HL-60/S4 (cell line): ENCODE results near the gene LRRC37A3.
"Not testable (repeated sequence)": the region's sequence is repeated elsewhere in the genome, so short reads cannot be mapped to it uniquely, and the experiment has no call there.

ENCODE experiments used
- in situ Hi-C: fragments of 300-500 bp; cut with MboI; formaldehyde crosslinking; loops from 2 replicates; pipeline ENCODE4 v1.14.3; 2022; ENCODE audit warnings: low sequenced_read_pairs

The LRRC37A3 gene

DNA sequence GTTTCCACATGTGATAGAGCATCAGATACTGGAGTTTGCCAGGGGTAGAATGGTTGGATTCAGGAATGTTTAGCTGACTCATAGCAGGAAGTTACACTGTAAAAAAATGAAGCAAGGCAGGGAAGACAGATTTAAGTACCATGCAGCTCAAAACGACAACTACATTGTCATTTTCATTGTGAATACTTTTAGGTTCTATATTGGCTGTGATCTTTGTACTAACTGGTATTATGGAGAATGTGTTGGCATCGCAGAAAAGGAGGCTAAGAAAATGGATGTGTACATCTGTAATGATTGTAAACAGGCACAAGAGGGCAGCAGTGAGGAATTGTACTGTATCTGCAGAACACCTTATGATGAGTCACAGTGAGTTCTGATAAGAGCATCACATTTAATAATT, 8.2 kb upstream of the LRRC37A3 start:
- in situ Hi-C loops, result not testable (repeated sequence)

- in situ Hi-C loops, result not testable (repeated sequence)
Measured at GRCh38 chr17:64926430-64926829, 7.2 kb upstream of the LRRC37A3 start.

DNA sequence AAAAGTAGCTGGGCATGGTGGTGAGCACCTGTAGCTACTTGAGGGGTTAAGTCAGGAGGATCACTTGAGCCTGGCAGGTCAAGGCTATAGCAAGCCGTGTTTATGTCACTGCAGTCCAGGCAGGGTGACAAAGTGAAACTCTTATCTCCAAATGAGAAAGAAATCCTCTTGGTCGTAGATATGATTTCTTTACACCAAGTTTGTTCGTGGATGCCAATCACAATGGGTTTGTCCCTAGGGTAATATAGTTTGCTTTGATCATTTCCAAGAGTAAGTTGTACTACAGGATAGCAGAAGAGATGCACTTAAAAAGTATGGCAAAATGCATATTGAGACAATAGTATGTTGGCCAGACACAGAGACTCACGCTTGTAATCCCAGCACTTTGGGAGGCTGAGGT, 6.0 kb upstream of the LRRC37A3 start:
- in situ Hi-C loops, result not testable (repeated sequence)

DNA sequence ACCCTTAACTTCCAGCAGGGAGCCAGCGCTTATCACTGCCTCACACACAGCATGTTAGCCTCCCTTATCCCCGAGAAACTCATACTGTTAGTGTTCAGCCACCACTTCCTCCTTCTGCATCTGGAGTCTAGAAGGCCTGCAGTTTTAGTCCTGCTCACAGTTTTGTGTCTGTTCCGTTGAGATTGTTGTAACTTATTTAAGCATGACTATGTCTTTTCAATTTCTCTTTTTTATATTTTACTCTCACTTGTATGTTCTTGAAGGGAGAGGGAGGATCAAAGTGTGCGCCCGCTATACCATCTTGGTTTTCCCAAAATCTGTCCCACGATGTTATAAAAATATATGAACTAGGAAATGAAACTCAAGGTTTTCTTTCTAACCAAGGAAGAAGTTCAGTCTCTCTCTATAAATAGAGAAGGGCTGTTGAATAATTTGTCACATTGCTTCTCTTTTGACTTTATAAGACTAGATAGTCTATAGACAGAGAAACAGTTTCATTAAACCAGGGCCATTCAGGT, 3.8 kb upstream of the LRRC37A3 start:
- in situ Hi-C loops, result not testable (repeated sequence)

GRCh38 chr17:64920419-64921172, 1.3 kb upstream of the LRRC37A3 start:
- in situ Hi-C loops, result no loop called here

GRCh38 chr17:64920026-64920418, 744 bp upstream of the LRRC37A3 start:
- in situ Hi-C loops, result no loop called here

GRCh38 chr17:64918842-64919288, 413 bp downstream of the LRRC37A3 start:
- in situ Hi-C loops, result not testable (repeated sequence)

GRCh38 chr17:64917540-64917939, 1.7 kb downstream of the LRRC37A3 start:
- in situ Hi-C loops, result not testable (repeated sequence)

GRCh38 chr17:64915244-64915643, 4.0 kb downstream of the LRRC37A3 start:
- in situ Hi-C loops, result not testable (repeated sequence)

DNA sequence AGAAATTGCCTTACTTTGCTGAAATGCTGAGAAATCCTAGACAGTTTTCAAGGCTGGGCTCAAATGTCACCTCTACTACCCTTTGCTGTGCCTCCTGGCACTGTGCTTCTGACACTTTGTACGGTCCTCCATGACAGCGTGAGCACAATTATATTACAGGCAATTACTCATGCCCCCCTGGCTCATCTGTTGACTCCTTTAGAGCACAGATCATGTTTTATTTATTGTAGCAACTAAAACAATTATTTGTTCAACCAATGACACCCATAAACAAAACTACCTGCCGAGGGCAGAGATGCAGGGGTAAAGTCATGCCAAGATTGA, 9.1 kb downstream of the LRRC37A3 start:
- in situ Hi-C loops, result not testable (repeated sequence)

- in situ Hi-C loops, result not testable (repeated sequence)
Measured at GRCh38 chr17:64909511-64910190, 9.6 kb downstream of the LRRC37A3 start.

DNA sequence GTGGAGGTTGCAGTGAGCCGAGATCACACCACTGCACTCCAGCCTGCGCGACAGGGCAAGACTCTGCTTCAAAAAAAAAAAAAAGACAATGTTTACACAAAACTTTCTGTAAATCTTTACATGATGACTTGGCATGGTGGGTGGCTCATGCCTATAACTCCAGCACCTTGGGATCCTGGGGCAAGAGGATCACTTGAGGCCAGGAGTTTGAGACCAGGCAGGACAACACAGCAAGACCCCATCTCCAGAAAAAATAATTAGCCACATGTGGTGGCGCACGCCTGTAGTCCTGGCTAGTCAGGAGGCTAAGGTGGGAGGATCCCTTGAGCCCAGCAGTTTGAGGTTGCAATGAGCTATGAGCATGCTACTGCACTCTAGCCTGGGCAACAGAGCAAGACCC, 15.2 kb downstream of the LRRC37A3 start:
- in situ Hi-C loops, result not testable (repeated sequence)

GRCh38 chr17:64897136-64897535, 22.1 kb downstream of the LRRC37A3 start:
- in situ Hi-C loops, result not testable (repeated sequence)

DNA sequence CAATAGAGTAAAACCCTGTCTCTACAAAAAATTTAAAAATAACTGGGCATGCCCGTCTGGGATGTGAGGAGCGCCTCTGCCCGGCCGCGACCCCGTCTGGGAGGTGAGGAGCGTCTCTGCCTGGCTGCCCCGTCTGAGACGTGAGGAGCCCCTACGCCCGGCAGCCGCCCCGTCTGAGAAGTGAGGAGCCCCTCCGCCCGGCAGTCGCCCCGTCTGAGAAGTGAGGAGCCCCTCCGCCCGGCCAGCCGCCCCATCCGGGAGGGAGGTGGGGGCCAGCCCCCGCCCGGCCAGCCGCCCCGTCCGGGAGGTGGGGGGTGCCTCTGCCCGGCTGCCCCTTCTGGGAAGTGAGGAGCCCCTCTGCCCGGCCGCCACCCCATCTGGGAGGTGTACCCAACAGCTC, 45.1 kb downstream of the LRRC37A3 start:
- in situ Hi-C loops, result not testable (repeated sequence)

DNA sequence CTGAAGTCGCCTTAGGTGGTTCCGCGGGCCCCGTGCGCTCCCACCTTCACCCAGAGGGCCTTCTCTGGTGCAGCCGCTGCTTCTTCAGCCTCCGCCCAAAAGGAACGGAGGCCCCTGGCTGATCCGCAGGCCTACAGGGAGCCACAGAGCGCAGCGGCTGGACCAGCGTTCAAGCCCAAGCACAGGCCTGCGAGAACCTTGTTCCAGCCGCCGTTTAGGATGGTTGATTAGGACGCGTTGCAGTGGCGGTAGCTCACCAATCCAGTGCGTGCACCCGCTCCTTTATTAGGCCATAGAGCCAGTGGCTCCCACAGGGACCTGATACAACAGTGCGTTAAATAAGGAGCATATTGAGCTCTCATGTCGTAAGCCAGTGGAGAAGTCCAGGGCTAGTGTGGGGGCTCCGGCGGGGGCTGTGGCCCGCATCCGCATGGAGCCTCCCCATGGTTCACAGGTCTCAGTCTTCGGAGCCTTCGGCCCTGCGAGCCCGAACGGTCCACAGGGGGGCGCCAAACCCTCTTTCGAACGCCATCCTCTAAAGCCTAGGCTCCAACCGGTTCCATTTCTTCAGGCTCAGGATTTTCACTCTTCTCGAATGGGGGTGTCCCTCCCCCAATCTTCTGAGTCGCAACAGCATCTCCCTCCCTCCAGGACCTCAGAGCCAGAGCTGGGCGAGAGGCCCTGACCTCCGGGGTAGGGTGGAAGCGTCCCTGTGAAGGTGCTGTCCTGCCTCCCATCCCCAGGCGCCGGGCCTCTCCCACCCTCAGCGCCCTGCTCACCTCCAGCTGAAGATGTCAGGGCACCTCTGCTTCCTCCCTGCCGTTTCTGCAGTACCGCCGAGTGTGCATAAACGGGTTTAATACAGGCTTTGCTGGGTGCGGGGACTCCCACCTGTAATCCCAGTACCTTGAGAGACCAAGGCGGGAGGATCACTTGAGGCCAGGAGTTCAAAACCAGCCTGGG, 71.5 kb downstream of the LRRC37A3 start:
- in situ Hi-C loops, result not testable (repeated sequence)

DNA sequence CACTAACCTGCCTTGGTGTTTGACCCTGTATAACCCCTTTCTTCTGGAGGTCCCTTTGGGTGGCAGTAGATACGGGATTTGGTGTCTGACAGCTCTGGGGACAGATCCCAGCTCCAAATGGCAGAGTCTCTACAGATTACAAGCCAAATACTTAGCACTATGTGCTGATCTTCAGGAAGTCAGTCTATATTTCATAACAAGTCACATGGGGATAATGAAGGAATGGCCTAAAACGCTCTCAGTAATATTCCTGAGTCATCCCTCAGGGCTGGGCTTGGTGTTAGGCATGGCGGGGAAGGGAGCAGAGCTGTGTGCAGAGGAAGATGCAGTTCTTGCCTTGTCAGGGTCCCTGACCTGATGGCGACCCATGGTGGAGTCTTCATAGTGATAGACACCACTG, 72.4 kb downstream of the LRRC37A3 start:
- in situ Hi-C loops, result not testable (repeated sequence)

GRCh38 chr17:64843918-64844317, 75.4 kb downstream of the LRRC37A3 start:
- in situ Hi-C loops, result not testable (repeated sequence)

DNA sequence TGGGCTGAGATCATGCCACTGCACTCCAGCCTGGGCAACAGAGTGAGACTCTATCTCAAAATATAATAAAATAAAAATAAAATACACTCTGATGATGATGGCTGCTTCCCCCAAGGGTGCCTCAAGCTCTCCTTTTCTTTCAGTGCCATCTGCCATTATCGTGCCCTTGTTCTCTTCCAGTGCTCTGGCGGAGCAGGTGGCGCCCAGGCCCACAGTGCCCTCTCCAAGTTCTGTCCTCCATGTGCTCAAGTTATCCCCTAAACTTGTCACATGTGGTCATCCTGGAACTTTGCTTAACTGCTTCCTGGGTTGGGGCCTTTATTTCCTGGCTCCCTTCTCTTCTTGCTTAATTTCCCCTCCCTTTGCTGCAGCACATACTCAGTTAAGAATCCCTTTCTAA, 76.4 kb downstream of the LRRC37A3 start:
- in situ Hi-C loops, result not testable (repeated sequence)

DNA sequence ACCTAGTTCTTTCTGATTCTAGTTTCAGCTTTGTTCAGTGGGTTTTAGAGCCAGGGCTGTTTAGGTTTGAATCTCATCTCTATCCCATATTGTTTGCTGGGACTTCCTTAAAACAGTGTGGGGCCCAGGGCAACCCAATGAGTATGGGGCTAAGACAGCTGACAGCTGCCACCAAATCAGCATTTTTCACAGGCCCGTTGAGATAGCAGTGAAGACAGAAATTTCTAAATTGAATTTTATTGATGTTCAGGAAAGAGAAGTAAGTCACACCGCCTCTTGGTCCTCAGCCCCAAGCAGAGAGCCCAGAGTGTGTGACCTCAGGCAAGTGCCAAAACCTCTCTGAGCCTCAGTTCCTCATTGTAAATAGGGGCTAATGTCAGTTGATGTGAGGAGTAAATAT, 78.3 kb downstream of the LRRC37A3 start:
- in situ Hi-C loops, result not testable (repeated sequence)

- in situ Hi-C loops, result not testable (repeated sequence)
Measured at GRCh38 chr17:64838513-64838912, 80.8 kb downstream of the LRRC37A3 start.
